GM12872 (cell line): Measurements from ENCODE around the gene CNOT8.

ENCODE experiments used
- TF ChIP-seq, protein P1 (sequence below): IDR thresholded peaks from 3 replicates; pipeline ENCODE4 v1.5.1; 2011; ENCODE audit warnings: low read depth, mild to moderate bottlenecking, low read length, moderate library complexity; ENCODE audit not compliant: insufficient read depth

The CNOT8 gene

DNA sequence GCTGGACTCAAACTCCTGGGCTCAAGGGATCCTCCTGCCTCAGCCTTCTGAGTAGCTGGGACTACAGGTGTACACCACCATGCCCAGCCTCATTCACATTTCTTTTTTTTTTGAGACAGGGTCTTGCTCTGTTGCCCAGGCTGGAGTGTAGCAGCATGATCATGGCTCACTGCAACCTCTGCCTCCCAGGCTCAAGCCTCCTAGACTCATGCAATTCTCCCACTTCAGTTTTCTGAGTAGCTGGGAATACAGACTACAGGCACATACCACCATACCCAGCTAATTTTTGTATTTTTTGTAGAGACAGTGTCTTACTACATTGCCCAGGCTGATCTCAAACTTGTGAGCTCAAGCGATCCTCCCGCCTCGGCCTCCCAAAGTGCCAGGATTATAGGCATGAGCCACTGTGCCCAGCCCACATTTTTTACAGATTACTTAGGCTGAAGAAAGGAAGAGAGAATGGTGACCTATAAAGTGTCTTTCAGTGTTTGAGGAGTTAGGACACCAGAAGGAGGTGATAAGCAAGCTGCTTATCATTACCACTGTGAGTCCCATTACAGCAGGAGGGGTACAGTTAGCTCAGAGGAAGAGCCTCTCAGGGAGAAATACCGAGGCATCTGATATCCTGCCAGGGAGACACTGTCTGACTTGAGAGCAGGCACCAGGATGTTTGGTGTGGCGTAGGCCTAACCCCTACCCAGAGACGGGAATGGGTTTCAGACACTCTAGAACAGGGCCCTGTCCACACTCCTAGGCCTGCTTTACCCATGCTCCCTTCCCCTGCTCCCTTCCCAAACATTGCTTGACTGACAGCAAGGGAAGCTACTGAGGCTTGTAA, 17.8 kb upstream of the CNOT8 start:
- TF ChIP-seq, protein P1, sequence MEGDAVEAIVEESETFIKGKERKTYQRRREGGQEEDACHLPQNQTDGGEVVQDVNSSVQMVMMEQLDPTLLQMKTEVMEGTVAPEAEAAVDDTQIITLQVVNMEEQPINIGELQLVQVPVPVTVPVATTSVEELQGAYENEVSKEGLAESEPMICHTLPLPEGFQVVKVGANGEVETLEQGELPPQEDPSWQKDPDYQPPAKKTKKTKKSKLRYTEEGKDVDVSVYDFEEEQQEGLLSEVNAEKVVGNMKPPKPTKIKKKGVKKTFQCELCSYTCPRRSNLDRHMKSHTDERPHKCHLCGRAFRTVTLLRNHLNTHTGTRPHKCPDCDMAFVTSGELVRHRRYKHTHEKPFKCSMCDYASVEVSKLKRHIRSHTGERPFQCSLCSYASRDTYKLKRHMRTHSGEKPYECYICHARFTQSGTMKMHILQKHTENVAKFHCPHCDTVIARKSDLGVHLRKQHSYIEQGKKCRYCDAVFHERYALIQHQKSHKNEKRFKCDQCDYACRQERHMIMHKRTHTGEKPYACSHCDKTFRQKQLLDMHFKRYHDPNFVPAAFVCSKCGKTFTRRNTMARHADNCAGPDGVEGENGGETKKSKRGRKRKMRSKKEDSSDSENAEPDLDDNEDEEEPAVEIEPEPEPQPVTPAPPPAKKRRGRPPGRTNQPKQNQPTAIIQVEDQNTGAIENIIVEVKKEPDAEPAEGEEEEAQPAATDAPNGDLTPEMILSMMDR, result no peak

DNA sequence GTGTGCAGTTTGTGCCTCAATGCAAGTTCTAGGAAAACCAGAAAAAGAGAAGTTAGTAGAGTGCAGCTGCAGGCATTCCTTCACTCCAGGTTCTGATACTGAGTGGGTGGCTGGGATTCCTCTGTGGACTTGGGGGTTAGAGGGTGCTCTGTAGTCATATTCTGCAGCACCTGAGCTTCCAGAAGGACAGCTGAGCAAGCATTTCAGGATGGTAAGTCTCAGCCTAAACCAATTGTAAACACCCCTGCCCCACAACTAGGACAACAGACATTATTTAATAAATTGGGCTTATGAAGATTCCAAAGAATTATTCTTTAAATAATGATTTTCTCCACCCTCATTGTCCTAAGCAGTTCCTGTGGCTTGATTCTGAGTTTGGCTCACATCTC, 17.2 kb upstream of the CNOT8 start:
- TF ChIP-seq, protein P1, result no peak

DNA sequence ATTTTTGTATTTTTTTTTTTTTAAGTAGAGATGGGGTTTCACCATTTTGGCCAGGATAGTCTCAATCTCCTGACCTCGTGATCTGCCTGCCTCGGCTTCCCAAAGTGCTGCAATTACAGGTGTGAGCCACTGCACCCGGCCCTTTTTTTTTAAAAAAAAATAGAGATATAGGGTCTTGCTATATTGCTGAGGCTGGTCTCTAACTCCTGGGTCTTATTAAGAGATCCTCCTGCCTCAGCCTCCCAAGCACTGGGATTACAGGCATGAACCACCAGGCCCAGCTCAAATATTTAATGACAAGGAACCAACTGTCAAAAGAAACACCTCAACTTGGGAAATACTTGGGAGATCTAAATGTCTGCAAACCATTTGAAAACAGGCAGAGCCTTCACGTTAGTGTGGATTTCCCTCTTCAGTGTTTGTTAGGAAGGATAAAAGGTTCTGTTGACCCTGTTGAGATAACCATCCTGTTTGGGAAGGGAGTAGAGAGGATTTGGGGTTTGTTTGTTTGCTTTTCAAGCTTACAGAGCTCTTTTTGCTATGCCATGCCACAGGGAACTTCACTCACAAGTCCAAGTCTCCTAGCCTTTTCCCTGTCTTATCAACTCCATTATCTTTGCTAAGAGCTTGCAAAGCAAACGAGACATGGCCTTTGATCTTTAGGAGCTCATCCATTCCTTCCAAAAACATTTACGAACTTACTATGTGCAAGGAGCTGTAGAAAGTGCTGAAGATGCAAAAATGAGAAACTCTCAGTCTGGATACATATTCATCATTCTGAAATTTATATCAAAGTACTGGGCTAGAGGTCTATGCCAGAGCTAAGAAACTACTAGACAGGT, 15.5 kb upstream of the CNOT8 start:
- TF ChIP-seq, protein P1, result no peak

DNA sequence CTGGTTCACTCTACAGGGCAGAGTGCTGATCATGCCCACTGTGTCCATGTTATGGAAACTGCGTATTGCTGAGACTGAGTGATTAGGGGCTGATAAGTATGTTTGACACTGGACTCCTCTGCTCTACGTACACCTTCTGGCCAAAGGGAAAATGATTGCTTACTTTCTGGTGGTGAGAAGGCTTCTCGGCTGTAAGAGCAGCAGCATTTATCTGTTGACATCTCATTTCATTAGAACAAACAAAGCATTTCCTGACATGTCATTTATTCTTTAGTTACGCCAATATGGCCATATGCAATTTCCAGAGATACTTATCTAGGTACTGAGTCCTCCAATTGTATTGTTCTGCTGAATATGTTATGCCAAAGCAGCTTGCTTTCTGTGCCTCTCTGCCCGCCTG, 13.6 kb upstream of the CNOT8 start:
- TF ChIP-seq, protein P1, result no peak

DNA sequence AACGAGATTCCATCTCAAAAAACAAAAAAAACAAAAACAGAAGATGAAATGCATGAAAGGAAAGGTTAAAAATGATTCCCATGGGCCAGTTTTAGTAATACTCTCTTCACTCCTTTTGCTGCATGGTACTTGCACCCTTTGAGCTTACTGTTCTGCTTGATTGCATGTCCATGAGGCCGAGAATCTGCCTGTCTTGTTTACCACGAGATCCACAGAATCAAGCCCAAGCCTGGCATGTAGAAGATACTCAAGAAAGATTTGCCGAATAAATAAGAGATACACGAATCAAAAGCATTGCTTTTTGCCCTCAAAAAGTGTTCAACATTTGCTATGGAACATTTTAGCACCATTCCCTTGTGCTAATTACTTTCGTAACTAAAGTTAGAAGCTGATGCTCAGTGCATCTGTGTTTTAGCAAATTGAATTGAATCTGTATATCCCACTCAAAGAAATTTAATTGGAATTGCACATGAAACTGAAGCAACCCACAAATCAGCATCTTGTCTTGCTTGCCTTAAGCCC, 9.1 kb upstream of the CNOT8 start:
- TF ChIP-seq, protein P1, result no peak

DNA sequence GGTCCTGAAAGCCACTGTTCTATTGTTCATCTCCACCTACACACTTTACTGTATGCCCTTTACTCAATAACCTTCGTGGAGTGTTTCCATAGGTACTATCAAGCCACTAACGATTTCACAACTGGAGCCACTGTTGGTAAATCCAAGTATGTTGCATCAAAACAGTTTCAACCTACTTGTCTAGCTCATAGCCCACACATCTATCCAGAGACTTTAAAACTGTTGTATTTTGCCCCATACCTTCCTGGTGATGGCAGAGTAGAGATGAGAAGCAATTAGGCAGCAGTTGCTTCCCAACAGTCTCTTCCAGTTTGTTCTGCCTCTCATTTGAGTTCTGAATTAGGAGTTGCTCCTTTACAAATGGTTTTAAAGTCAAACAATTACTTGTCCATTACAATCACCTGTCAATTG, 8.6 kb upstream of the CNOT8 start:
- TF ChIP-seq, protein P1, result no peak

DNA sequence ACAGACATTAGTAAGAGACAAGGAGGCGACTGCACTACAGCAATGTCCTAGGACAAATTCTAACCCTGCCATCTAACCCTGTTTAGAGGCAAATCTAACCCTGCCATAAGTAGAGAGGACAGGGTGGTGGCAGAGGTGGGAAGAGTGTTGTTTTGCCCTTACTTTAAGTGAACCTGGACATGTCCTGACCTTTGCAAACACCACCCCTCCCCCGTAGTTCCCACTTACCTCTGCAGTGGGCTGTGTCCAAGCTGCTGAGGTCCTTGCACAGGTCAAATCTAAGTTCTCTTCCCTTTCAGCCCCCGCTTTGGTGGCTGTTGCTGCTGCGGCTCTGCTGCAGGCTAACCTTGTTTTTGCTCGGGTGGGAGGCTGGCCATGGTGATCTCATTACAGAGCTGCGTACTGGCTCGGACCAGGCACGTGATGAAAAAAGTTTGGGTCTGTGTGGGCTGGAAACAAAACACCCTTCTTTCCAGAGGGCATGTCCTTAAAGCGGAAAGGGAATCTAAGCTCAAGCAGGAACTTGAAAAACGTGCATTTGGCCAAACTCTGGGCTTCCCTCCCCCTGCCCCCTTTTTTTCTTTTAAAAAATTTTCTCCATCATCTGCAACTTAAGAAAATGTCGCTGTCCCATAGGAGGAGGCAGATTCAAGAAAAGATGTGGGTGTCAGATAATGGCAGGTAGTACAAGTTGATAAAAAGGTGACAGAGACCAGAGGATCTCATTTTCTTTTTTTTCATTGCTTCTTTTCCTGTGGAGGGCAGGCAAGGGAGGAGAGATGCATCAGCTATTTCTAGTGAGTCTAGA, 8.0 kb upstream of the CNOT8 start, which contains the start of gene FAXDC2:
Gene FAXDC2, minus strand, starts transcription at position 349 of the 808 bp plus-strand sequence. CDS start 12,425 bp downstream, outside the sequence.
- TF ChIP-seq, protein P1, result no peak
